NCI-H187 treated with DMSO at 0.1 percent for 48 hours (cell line): ENCODE measurements around the gene VWA7.
"Not testable (repeated sequence)": the region's sequence is repeated elsewhere in the genome, so short reads cannot be mapped to it uniquely, and the experiment has no call there.

Experiments used
- DNase-seq: peaks from one replicate; lab custom pipeline; 2025; lab: John Stamatoyannopoulos, UW

VWA7 gene

DNA sequence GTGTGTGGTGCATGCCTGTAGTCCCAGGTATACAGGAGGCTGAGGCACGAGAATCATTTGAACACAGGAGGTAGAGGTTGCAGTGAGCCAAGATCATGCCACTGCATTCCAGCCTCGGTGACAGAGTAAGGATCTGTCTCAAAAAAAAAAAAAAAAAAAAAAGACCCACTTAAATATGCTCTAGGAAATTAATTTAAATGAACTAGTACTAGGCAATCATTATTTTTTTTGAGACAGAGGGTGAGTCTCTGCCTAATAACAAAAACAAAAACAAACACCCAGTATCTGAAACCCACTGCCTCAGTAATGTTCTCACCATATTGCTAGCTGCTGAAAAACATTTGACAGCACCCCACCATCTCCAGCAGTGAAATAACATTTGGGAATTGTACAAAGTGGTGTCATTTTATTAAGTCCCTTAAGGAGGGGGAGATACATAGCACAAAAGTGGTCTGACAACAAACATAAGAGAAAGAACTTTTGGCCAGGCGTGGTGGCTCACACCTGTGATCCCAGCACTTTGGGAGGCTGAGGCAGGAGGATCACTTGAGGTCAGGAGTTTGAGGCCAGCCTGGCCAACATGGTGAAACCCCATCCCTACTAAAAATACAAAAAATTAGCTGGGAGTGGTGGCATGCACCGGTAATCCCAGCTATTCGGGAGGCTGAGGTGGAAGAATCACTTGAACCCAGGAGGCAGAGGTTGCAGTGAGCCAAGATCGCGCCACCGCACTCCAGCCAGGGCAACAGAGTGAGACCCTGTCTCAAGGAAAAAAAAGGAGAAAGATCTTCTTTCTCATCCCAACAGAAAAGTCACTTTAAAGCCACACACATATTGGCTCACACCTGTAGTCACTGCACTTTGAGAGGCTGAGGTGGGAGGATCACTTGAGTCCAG lies 24.2 kb upstream of the VWA7 start:
- not testable (repeated sequence) for DNase-seq

- DNase-seq: no peak
Measured at GRCh38 chr6:31799781-31800180, 22.7 kb upstream of the VWA7 start.

DNA sequence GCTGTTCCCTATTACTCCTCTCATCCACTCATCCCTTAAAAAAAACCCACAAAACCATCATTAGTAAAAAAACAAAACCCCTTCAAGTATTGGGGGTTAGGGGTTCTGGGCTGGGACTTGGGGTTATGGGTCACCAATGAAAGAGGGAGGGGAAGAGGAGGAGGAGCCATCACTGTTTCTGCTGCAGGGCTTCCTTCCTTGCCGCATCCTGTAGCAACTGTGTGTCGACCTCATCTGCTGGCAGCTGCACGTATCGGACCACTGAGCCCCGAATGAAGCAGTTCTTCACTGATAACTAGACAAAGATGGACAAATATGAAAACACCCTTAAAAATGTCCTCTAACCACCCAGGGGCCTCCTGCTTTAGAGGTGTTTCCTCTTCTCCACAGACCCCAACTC lies 20.5 kb upstream of the VWA7 start:
- DNase-seq: no peak

- DNase-seq: no peak
Measured at GRCh38 chr6:31796993-31797385, 19.9 kb upstream of the VWA7 start.

- DNase-seq: no peak
Measured at GRCh38 chr6:31795616-31796298, 18.6 kb upstream of the VWA7 start, which contains the start of gene VARS1. VARS1 (minus strand) TSS chr6:31795752; CDS start chr6:31795217, 535 bp downstream.

- DNase-seq: no peak
Measured at GRCh38 chr6:31794866-31795615, 17.9 kb upstream of the VWA7 start.

GRCh38 chr6:31794294-31794865 lies 17.3 kb upstream of the VWA7 start:
- DNase-seq: no peak

GRCh38 chr6:31793927-31794245 lies 16.8 kb upstream of the VWA7 start:
- not testable (repeated sequence) for DNase-seq

- DNase-seq: no peak
Measured at GRCh38 chr6:31792761-31793171, 15.6 kb upstream of the VWA7 start.

DNA sequence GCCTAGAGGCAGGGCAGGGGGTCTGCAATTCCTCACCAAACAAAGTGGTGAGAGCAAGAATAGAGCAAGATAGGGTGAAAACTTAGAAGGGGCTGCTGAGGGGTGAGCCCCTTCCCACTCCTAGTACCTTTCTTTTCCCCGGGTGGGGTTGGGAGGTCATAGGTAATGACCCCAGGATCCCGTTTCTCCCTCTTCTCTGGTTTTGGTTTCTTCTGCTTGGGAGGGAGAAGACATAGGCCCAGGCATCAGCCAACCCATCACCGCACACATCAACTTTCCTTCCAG lies 14.9 kb upstream of the VWA7 start:
- no peak for DNase-seq

GRCh38 chr6:31791324-31792089 lies 14.4 kb upstream of the VWA7 start:
- no peak for DNase-seq

GRCh38 chr6:31785475-31785874 lies 8.3 kb upstream of the VWA7 start:
- DNase-seq: no peak

DNA sequence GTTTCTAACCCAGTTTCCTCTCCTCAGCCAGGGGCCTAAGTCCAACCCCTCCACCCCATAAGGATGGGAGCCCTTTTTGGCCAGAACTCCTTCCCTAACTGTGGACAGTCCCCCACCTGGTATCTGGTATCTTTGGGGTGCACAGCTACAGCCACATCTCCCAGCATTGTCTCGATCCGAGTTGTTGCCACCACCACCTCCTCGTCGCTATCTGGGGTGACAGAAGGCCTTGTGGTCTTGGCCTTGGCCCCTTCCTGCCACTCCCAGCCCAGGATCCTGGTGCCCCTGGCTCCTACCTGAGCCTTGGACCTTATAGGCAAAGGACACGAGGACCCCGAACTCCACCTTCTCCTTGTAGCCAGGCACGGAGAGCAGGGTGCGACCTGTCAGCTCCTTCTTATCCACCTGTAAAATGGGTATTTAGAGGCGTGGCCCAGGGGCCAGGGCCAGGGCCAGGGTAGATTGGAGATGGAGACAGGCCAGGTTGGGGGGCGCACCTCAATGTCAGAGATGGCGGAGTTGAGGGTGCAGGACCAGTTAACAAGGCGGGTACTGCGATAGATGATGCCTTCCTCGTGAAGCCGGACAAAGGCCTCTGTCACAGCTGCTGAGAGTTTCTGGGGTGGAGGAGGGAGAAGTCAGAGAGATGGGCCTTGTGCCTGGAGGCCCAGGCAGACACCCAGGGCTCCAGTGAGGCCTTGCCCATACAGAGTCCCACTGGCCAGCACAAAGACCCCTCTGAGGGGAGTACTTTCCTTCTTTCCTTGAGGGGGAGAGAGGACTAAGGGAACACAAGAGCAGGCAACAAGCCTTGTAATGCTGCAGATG lies 7.2 kb upstream of the VWA7 start:
- no peak for DNase-seq

- no peak for DNase-seq
Measured at GRCh38 chr6:31782126-31782855, 5.2 kb upstream of the VWA7 start.

- no peak for DNase-seq
Measured at GRCh38 chr6:31781244-31782125, 4.4 kb upstream of the VWA7 start.

GRCh38 chr6:31780507-31781243 lies 3.5 kb upstream of the VWA7 start:
- DNase-seq: no peak

DNA sequence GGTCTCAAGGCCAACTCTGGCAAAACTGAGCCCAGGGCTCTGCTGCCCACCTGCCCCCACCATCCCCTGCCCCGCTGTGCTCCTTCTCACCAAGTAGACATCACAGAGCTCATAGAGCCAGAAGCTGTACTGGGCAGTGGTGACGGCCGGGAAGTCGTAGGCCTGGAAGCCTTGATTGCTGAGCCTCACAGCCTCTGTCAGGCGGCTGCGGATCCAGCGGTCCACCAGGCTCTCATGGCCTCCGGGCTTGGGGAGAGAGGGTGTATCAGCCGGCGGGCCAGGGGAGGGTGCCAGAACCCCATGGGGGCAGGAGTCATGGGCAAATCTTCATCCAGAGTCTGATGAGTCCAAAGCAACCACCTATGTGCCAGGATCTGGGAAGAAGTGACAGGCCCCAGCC lies 2.8 kb upstream of the VWA7 start:
- DNase-seq: no peak
